Measurements from ENCODE around the gene TREH. TPM values are rescaled to one million over a fixed set of nuclear protein-coding genes. Genes with fewer than 3 reads are reported as not detected.
"Not testable (repeated sequence)": the region's sequence is repeated elsewhere in the genome, so short reads cannot be mapped to it uniquely, and the experiment has no call there.

Gene TREH
- total and polyA plus RNA-seq, 4 donors = 0.17 to 1.1 (median 0.19) TPM; not detected in 1

- 32 to 43% methylated on average over 7 of the region's 7 CpGs for WGBS, 2 donors
- not testable (repeated sequence) for H3K4me3 ChIP-seq
Measured at GRCh38 chr11:118718562-118718961, 39.1 kb upstream of the TREH start.

GRCh38 chr11:118717733-118718132 is 38.3 kb upstream of the TREH start:
- H3K4me3 ChIP-seq; ATAC-seq (ENCODE audit: insufficient read depth, low FRiP score); H3K27ac ChIP-seq (ENCODE audit: low read depth in 1 of 2, low read length in 1 of 2); H3K9me3 ChIP-seq (ENCODE audit: control insufficient read depth in 4 of 4, insufficient read depth in 3 of 4, low read length in 3 of 4); H3K9ac ChIP-seq (ENCODE audit: insufficient read depth in 1 of 2, low read length in 2 of 2); DNase-seq; H3K36me3 ChIP-seq (ENCODE audit: control insufficient read depth in 4 of 4, insufficient read depth in 4 of 4, low read length in 4 of 4); H3K4me1 ChIP-seq (ENCODE audit: control insufficient read depth in 5 of 5, insufficient read depth in 5 of 5, low read length in 5 of 5); H3K27me3 ChIP-seq (ENCODE audit: control insufficient read depth in 3 of 3, insufficient read depth in 3 of 3, low read length in 2 of 3): not testable (repeated sequence)
- 57 to 74% methylated on average over 4 of the region's 4 CpGs for WGBS, 2 donors

More at GRCh38 chr11:118718562-118718961, 39.1 kb upstream of the TREH start:
- not testable (repeated sequence) for H3K36me3 ChIP-seq (ENCODE audit: control insufficient read depth in 4 of 4, insufficient read depth in 4 of 4, low read length in 4 of 4); H3K9ac ChIP-seq (ENCODE audit: insufficient read depth in 1 of 2, low read length in 2 of 2); H3K27me3 ChIP-seq (ENCODE audit: control insufficient read depth in 3 of 3, insufficient read depth in 3 of 3, low read length in 2 of 3); H3K4me1 ChIP-seq (ENCODE audit: control insufficient read depth in 5 of 5, insufficient read depth in 5 of 5, low read length in 5 of 5); ATAC-seq (ENCODE audit: insufficient read depth, low FRiP score); H3K9me3 ChIP-seq (ENCODE audit: control insufficient read depth in 4 of 4, insufficient read depth in 3 of 4, low read length in 3 of 4); DNase-seq; H3K27ac ChIP-seq (ENCODE audit: low read depth in 1 of 2, low read length in 1 of 2)

- H3K4me3 ChIP-seq; H3K27me3 ChIP-seq (ENCODE audit: control insufficient read depth in 3 of 3, insufficient read depth in 3 of 3, low read length in 2 of 3); DNase-seq; ATAC-seq (ENCODE audit: insufficient read depth, low FRiP score); H3K36me3 ChIP-seq (ENCODE audit: control insufficient read depth in 4 of 4, insufficient read depth in 4 of 4, low read length in 4 of 4); H3K27ac ChIP-seq (ENCODE audit: low read depth in 1 of 2, low read length in 1 of 2); H3K9ac ChIP-seq (ENCODE audit: insufficient read depth in 1 of 2, low read length in 2 of 2); H3K9me3 ChIP-seq (ENCODE audit: control insufficient read depth in 4 of 4, insufficient read depth in 3 of 4, low read length in 3 of 4); H3K4me1 ChIP-seq (ENCODE audit: control insufficient read depth in 5 of 5, insufficient read depth in 5 of 5, low read length in 5 of 5): not testable (repeated sequence)
- 85 to 88% methylated on average over 6 of the region's 6 CpGs for WGBS, 2 donors
Measured at GRCh38 chr11:118717221-118717620, 37.8 kb upstream of the TREH start.

- Histone ChIP-seq H3K36me3 (ENCODE audit: control insufficient read depth in 4 of 4, insufficient read depth in 4 of 4, low read length in 4 of 4) (no peaks in the 10 kb centered on the region), H3K9me3 (ENCODE audit: control insufficient read depth in 4 of 4, insufficient read depth in 3 of 4, low read length in 3 of 4) (no peaks in the 10 kb centered on the region), H3K27me3 (ENCODE audit: control insufficient read depth in 3 of 3, insufficient read depth in 3 of 3, low read length in 2 of 3) (no peaks in the 10 kb centered on the region), H3K4me1 (ENCODE audit: control insufficient read depth in 5 of 5, insufficient read depth in 5 of 5, low read length in 5 of 5) (no peaks in the 10 kb centered on the region), H3K27ac (ENCODE audit: low read depth in 1 of 2, low read length in 1 of 2) (peak overlapping the region in 1 of 2 donors; percentile 17), H3K4me3 (no peak overlapping the region), H3K9ac (ENCODE audit: insufficient read depth in 1 of 2, low read length in 2 of 2) (peak overlapping the region in 1 of 2 donors; percentile 47)
- 54 to 70% methylated on average over 4 of the region's 4 CpGs for WGBS, 2 donors
- TF ChIP-seq CTCF (IDR thresholded peaks at IDR 0.05; ENCODE audit: control extremely low read depth, extremely low read depth) = no peak
- DNase-seq (no peak), ATAC-seq (ENCODE audit: insufficient read depth, low FRiP score) (no peak)
Measured at GRCh38 chr11:118715837-118716260, 36.4 kb upstream of the TREH start.

- WGBS, 2 donors = 70 to 78% methylated on average over 5 of the region's 5 CpGs
- TF ChIP-seq CTCF (IDR thresholded peaks at IDR 0.05; ENCODE audit: control extremely low read depth, extremely low read depth) = no peak
- Histone ChIP-seq H3K4me3 (no peak overlapping the region), H3K4me1 (ENCODE audit: control insufficient read depth in 5 of 5, insufficient read depth in 5 of 5, low read length in 5 of 5) (no peaks in the 10 kb centered on the region), H3K9ac (ENCODE audit: insufficient read depth in 1 of 2, low read length in 2 of 2) (peak overlapping the region in 1 of 2 donors; percentile 47), H3K9me3 (ENCODE audit: control insufficient read depth in 4 of 4, insufficient read depth in 3 of 4, low read length in 3 of 4) (no peaks in the 10 kb centered on the region), H3K36me3 (ENCODE audit: control insufficient read depth in 4 of 4, insufficient read depth in 4 of 4, low read length in 4 of 4) (peaks cover 0 to 1% (median 0%) of the 10 kb centered on the region in 4 donors), H3K27me3 (ENCODE audit: control insufficient read depth in 3 of 3, insufficient read depth in 3 of 3, low read length in 2 of 3) (no peaks in the 10 kb centered on the region), H3K27ac (ENCODE audit: low read depth in 1 of 2, low read length in 1 of 2) (peak overlapping the region in 1 of 2 donors; percentile 17)
- DNase-seq (peak in 1 of 3 donors; percentile 12), ATAC-seq (ENCODE audit: insufficient read depth, low FRiP score) (no peak)
Measured at GRCh38 chr11:118715245-118715831, 35.9 kb upstream of the TREH start.

All from lung (tissue), 12 donors.